CD4-positive, alpha-beta T cell treated with Interleukin-12 subunit alpha and Interleukin-12 subunit beta, for 1 hour (primary cell): Measurements from ENCODE around the gene PTPRD.

Experiments used
- DNase-seq: peaks from one replicate; pipeline ENCODE4 v3.0.0-alpha.2; 2020

The PTPRD gene

DNA sequence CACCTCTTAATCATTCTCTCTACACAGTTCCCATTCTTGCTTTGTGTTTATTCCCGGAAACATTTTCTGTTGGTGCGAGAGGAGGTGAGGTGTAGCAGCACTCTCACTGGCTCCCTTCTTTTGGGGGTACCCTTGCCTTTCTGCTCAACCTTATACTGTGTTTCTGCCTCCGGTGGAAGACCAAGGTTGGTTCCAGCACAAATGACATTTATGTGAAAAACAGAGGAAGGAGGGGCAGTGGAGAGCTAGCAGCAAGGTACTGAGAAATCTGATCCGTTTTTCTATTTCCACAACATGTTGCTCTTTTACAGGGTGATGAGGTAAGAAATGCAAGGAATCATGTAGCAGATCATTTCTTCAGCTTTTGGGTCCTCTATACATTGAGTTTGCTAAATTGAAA, 2165.2 kb downstream of the PTPRD start:
- DNase-seq, result no peak

GRCh38 chr9:8437876-8438275, 2174.9 kb downstream of the PTPRD start:
- no peak for DNase-seq

DNA sequence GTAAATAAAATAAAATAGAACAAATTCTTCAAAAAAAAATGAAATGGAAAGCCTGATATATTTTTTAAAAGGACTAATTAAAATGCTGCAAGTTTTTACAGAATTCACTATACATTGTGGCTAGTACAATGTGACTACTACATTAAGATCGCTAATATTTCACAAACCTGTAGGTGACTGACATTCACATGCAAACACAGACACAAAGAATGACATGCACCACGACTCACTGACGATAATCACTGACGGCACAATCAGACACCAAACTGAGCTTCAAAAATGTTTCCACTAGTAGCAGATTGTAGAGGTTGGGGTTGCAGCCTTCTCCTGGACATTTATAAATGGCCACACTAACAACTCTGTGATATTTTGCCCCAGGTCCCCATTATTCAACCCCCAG, 2175.5 kb downstream of the PTPRD start:
- no peak for DNase-seq

GRCh38 chr9:8436786-8437185, 2176.0 kb downstream of the PTPRD start:
- DNase-seq, result no peak

- no peak for DNase-seq
These were observed 2178.2 kb downstream of the PTPRD start for GRCh38 chr9:8434621-8435020.

DNA sequence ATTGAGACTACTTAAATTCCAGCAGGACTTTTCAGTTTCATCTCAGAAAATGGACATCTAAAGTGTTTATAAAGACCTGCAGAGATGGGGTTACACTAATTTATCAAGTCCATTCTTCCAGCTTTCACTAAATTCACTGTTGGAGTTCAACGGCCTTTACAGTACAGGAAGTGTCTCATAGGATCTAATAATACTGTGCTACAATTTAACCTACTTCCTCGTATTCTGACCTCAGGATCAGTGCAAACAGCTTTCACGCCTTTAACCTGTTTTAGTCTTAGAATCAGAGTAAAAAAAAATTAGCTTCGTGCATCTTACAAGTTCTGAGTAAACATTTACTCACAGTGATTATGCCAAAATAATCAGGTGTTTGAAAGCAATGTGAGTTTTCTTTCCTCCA, 2180.6 kb downstream of the PTPRD start:
- DNase-seq, result no peak

DNA sequence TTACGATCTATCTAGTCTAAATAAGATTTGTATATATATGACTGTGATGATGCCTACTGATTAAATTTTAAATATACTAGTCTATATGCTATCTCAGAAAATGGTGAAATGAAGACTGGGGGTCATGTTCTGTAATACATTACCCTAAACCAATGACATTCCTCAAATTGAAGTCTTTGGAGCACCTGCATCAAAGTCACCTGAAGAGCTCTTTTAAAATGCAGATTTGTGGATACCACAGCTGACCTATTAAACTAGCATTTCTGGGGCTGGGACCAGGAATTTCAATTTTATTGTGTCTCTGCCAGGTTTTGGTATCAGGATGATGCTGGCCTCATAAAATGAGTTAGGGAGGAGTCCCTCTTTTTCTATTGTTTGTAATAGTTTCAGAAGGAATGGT, 2181.3 kb downstream of the PTPRD start:
- no peak for DNase-seq

DNA sequence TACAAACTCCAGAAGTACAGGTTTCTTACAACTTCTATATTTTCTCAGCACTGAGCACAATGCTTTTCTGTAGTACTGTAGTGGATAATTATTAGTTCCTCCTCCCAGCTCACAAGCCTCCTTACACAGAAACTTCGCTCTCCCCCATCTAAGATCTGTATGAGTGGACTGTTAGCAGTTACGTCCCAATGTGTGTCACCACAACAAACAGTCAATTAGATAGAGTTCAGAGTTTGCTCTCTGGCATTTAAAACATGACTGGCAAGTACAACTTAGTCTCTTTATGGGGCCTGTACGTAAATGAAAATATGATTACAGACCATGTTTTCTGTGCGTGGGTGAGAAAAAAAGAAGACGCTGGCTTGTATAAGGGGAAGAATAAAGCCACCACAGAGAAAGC, 2181.9 kb downstream of the PTPRD start:
- no peak for DNase-seq

DNA sequence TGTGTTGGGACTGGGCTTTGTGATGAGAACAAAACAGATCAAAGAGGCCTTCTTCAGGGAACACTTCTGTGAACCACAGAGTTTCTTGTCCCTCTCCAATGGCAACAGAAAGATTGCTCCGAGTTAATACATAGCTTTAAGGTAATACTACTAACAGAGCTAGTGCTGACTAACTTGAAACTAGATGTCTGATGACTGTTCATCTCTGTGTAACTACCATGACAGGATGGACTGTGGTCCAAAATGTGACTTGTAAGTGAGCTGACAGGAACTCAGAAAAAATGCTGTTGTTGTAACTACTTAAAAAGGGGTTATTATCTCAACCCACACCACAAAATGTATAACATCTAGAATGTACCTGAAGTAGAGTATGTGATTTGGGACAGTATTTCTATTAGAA, 2183.0 kb downstream of the PTPRD start:
- no peak for DNase-seq

DNA sequence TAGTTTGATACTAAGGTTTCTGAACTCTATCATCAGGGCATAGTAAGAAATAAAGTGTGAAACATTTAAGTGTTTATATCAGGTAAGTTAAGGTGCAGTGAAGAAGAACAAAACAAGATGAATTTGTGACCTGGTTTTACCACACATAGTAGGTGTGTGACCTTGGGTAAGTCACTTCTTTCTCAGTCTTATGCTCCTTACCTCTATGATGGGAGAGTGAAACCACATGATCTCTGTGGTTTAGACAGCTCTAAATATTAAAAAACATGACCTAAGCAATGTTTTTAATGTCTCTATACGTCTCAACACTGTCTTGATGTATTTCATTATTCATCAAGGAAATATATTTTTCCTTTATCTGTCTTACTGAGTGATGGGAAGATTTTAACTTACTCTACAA, 2183.6 kb downstream of the PTPRD start:
- peak; percentile 8 for DNase-seq

DNA sequence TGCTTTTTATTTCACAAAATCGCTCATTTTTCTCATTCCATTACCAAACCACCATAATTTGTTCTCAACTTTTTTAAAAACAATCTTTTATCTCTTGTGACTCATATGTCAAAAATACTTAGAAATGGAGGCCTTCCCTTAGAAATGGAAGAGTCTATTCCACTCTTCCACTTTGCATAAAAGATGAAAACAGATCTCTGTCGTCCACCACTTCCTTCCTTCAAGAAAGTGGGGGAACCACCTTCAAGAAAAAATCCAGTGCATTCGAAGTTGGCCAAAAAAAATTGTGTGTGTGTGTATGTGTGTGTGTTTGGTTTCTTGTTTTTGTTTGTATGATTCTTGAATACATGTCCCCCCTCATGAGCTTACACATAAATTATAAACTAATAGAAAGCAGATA, 2184.4 kb downstream of the PTPRD start:
- peak; percentile 16 for DNase-seq

GRCh38 chr9:8424786-8425410, 2187.9 kb downstream of the PTPRD start:
- no peak for DNase-seq

DNA sequence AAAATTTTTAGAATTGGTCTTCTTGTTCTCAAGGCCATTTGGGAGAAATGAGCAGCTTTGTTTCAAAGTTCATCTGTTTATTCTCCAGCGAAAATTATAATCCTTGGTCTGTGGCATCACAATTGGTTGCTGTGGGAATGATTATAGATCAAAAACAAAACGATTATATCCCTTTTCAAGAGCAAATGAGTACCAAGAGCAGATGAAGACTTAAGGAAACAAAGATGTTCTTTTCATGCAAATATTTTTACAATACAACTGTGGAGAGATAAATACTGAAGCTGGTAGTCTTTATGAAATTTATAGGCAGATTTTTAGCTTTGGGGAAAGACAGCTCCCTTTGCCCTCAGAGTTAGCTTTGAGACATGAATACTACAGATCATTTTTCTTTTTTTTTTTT, 2192.4 kb downstream of the PTPRD start:
- DNase-seq, result no peak

DNA sequence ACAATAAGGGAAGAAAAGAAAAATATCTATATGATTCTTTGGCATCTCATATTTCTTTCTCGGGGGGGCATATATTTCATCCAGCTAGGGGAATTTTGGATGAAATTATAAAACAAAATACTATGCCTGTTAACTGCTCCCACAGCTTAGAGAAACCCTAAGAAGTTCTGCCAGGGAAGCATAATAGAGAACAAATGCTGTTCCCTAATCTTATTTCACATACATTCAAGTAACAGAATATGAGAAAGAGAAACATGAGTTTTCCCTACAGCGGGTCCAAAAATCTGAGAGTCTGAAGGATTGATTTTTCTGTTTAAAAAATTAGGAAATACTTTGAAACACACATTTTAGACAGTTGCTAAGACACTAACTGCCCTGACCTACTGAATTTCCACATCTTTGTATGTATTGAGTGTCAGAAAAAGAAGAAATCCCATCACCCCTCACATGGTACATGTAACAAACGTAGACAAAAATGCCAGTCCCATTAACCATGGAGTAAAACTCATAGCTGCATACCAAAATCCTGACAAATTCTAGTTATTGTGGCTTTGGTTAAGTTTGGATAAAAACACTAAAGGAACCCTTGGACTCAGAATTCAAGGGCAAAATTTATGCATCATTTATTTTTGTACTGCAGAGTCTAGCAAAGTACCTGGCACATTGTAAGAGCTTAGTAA, 2193.1 kb downstream of the PTPRD start:
- DNase-seq, result no peak

DNA sequence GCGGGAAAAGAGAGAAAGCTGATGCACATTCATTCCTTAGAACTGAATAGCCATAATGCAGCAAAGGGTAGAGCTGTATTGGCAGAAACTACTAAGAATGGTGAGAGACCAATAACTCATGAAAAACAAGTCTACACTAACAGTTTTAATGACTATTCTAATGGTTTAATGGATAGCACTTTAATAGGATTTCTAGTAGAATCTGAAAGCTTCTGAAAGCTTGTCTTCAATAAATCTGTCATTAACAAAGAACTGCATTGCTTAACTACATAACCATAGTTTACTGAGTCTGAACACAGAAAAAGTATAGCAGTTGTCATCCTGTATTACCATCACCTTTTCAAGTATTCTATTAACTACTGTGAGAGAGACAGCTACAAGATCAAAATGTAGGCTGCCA, 2195.5 kb downstream of the PTPRD start:
- DNase-seq, result no peak

DNA sequence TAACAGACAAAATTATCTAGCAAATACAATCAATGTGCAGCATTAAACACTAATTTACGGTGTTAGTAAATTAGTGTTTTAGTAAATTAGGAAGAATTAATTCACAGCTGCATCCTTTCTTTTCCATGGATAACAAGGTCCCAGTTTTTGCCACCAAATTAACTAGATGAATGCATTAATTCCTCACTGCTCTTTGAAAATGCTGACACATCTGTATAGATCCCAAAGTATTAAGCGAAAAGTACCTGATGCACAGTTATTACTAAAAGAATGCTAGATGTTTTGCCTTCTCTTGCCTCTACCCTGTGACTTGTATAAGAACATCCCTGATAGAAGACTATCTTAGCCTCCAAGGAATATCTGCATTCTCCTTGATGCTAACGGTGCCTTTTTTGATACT, 2200.5 kb downstream of the PTPRD start:
- no peak for DNase-seq

- no peak for DNase-seq
These were observed 2204.1 kb downstream of the PTPRD start for GRCh38 chr9:8408575-8409190.

- no peak for DNase-seq
These were observed 2210.7 kb downstream of the PTPRD start for GRCh38 chr9:8401961-8402705.

GRCh38 chr9:8400378-8400777, 2212.4 kb downstream of the PTPRD start:
- DNase-seq, result no peak

- DNase-seq, result no peak
These were observed 2217.8 kb downstream of the PTPRD start for GRCh38 chr9:8395022-8395421.

- DNase-seq, result no peak
These were observed 2218.5 kb downstream of the PTPRD start for GRCh38 chr9:8394341-8394740.

DNA sequence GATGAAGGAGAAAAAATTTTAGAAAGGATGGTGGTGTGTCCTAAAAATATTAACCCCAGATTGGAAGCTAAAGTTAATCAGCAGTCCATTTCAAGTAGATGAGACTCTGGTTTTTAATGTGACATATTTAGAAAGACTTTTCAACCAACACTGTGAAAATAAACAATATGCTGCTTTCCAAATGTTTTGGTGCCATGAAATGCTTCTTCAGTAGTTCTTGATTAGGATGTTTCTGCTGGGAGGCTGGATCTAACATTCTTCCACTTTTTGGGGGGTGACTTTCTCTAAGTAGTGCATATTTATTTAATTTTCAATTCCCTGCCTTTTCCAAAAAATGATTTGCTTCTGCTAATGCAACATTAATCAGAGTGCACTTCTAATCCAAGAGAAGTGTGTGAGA, 2219.9 kb downstream of the PTPRD start:
- no peak for DNase-seq

GRCh38 chr9:8391566-8391965, 2221.2 kb downstream of the PTPRD start:
- DNase-seq, result no peak

DNA sequence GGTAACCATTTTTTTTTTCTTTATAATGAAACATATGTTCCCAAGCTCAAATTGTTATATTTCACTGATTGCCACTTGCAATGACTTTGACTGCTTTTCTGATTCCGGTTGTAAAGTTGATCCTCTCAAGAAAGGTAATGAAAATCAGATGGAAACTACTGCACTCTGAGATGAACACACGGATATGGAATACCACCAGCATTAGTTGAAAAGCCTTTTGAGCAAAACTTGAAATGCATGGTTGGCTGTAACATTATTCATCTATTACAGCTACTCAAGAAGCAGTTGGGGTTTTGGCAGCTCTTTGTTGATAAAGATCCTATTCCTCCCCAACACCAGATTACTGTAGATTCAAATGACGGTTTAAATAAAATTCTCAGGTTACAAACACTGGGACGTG, 2221.7 kb downstream of the PTPRD start:
- DNase-seq, result no peak
